A549 (cell line): Measurements from ENCODE around the gene RPGRIP1.

ENCODE experiments used
- CEBPB ChIP-seq, 2 experiments: fragments of >200 bp in 1 of 2; sonication (Bioruptor Twin) in 1 of 2; formaldehyde crosslinking in 1 of 2; IDR thresholded peaks; 2 replicates each; pipeline ENCODE4 v1.6.1; 2012 to 2016
- CHD2 ChIP-seq: fragments of 150-350 bp; IDR thresholded peaks from 2 replicates; pipeline ENCODE4 v1.6.1; 2014; ENCODE audit warnings: low read length; ENCODE audit not compliant: partially characterized antibody
- CHD4 ChIP-seq: fragments of 200-600 bp; sonication (generic); IDR thresholded peaks from 2 replicates; pipeline ENCODE4 v1.6.1; 2016; ENCODE audit warnings: antibody characterized with exemption, mild to moderate bottlenecking, borderline replicate concordance
- EP300 ChIP-seq, 2 experiments: fragments of >200 bp; sonication (Bioruptor Twin); formaldehyde crosslinking; IDR thresholded peaks; 2 replicates in 1 of 2; 3 replicates in 1 of 2; pipeline ENCODE4 v1.6.1; 2016 to 2017
- NPAS2 ChIP-seq: fragments of 250-450 bp; sonication (Bioruptor Pico); IDR thresholded peaks from 2 replicates; pipeline ENCODE4 v1.8.0; 2022; ENCODE audit warnings: mild to moderate bottlenecking, moderate library complexity, borderline replicate concordance
- NR3C1 ChIP-seq: fragments of >200 bp; sonication (Bioruptor Twin); formaldehyde crosslinking; IDR thresholded peaks from 3 replicates; pipeline ENCODE4 v1.6.1; 2017
- POLR2A ChIP-seq: IDR thresholded peaks from 2 replicates; pipeline ENCODE4 v1.6.1; 2012; ENCODE audit warnings: mild to moderate bottlenecking, low read length
- RAD21 ChIP-seq, 2 experiments: fragments of >200 bp in 1 of 2; sonication (Bioruptor Twin) in 1 of 2; formaldehyde crosslinking in 1 of 2; IDR thresholded peaks in 1 of 2; conservative IDR thresholded peaks in 1 of 2; 2 replicates in 1 of 2; 3 replicates in 1 of 2; pipeline ENCODE4 v1.6.1; 2012 to 2018; ENCODE audit warnings: inconsistent platforms in 1 of 2
- RCOR1 ChIP-seq: fragments of 150-350 bp; IDR thresholded peaks from 2 replicates; pipeline ENCODE4 v1.6.1; 2014; ENCODE audit warnings: antibody characterized with exemption, low read length, low read depth
- TF ChIP-seq, protein P1 (sequence below): fragments of >200 bp; sonication (Bioruptor Twin); formaldehyde crosslinking; IDR thresholded peaks from 3 replicates; pipeline ENCODE4 v1.5.1; 2016
- TF ChIP-seq, protein P2 (sequence below): fragments of 250-450 bp; sonication (Bioruptor Pico); IDR thresholded peaks from 2 replicates; pipeline ENCODE4 v1.5.0; 2021; ENCODE audit warnings: mild to moderate bottlenecking, moderate library complexity, borderline replicate concordance
- TF ChIP-seq, protein P3 (sequence below): fragments of 250-450 bp; sonication (Bioruptor Pico); IDR thresholded peaks from 2 replicates; pipeline ENCODE4 v1.5.0; 2020; ENCODE audit warnings: low read depth, mild to moderate bottlenecking, moderate library complexity
- TF ChIP-seq, protein P4 (sequence below): IDR thresholded peaks from 2 replicates; pipeline ENCODE4 v1.6.1; 2012

DNA sequence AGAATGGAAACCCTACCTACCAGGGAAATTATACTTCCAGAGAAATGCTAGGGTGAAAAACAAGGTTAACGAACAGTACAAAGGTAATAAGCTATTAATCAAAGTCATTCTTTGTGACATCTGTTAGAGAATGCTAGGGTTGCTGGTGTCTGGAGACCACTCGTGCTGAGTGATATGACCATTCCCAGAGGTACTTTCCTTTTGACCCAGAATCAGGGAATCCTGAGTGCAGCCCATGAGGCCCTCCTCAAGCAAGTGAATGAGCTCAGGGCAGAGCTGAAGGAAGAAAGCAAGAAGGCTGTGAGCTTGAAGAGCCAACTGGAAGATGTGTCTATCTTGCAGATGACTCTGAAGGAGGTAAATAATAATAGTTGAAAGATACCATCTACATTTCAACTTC lies 31.7 kb downstream of the RPGRIP1 start:
- TF ChIP-seq CHD4 (no peak), CHD2 (no peak), CEBPB (IDR thresholded peaks at IDR 0.05) (no peak), NR3C1 (no peak), EP300 (IDR thresholded peaks at IDR 0.05) (no peak), RCOR1 (no peak), POLR2A (no peak), NPAS2 (no peak), RAD21 (conservative IDR thresholded peaks at IDR 0.05 in 1 of 2, IDR thresholded peaks at IDR 0.05 in 1 of 2) (no peak)
- TF ChIP-seq, protein P1, sequence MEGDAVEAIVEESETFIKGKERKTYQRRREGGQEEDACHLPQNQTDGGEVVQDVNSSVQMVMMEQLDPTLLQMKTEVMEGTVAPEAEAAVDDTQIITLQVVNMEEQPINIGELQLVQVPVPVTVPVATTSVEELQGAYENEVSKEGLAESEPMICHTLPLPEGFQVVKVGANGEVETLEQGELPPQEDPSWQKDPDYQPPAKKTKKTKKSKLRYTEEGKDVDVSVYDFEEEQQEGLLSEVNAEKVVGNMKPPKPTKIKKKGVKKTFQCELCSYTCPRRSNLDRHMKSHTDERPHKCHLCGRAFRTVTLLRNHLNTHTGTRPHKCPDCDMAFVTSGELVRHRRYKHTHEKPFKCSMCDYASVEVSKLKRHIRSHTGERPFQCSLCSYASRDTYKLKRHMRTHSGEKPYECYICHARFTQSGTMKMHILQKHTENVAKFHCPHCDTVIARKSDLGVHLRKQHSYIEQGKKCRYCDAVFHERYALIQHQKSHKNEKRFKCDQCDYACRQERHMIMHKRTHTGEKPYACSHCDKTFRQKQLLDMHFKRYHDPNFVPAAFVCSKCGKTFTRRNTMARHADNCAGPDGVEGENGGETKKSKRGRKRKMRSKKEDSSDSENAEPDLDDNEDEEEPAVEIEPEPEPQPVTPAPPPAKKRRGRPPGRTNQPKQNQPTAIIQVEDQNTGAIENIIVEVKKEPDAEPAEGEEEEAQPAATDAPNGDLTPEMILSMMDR, result no peak
- TF ChIP-seq, protein P2, sequence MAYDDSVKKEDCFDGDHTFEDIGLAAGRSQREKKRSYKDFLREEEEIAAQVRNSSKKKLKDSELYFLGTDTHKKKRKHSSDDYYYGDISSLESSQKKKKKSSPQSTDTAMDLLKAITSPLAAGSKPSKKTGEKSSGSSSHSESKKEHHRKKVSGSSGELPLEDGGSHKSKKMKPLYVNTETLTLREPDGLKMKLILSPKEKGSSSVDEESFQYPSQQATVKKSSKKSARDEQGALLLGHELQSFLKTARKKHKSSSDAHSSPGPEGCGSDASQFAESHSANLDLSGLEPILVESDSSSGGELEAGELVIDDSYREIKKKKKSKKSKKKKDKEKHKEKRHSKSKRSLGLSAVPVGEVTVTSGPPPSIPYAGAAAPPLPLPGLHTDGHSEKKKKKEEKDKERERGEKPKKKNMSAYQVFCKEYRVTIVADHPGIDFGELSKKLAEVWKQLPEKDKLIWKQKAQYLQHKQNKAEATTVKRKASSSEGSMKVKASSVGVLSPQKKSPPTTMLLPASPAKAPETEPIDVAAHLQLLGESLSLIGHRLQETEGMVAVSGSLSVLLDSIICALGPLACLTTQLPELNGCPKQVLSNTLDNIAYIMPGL (CRISPR knock-in tag), result no peak
- TF ChIP-seq, protein P3, sequence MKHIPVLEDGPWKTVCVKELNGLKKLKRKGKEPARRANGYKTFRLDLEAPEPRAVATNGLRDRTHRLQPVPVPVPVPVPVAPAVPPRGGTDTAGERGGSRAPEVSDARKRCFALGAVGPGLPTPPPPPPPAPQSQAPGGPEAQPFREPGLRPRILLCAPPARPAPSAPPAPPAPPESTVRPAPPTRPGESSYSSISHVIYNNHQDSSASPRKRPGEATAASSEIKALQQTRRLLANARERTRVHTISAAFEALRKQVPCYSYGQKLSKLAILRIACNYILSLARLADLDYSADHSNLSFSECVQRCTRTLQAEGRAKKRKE (CRISPR knock-in tag), result no peak
- TF ChIP-seq, protein P4, sequence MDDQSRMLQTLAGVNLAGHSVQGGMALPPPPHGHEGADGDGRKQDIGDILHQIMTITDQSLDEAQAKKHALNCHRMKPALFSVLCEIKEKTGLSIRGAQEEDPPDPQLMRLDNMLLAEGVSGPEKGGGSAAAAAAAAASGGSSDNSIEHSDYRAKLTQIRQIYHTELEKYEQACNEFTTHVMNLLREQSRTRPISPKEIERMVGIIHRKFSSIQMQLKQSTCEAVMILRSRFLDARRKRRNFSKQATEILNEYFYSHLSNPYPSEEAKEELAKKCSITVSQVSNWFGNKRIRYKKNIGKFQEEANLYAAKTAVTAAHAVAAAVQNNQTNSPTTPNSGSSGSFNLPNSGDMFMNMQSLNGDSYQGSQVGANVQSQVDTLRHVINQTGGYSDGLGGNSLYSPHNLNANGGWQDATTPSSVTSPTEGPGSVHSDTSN, result no peak
